Lower leg skin (tissue), 3 donors: Measurements from ENCODE around the gene NIPSNAP2.

Experiments
- CTCF ChIP-seq, 3 donors: fragments of 450-650 bp; IDR thresholded peaks; one replicate each; pipeline ENCODE4 v1.5.1; 2016; ENCODE audit warnings: antibody characterized with exemption in 3 of 3, mild to moderate bottlenecking in 3 of 3, moderate library complexity in 2 of 3
- POLR2A ChIP-seq, 2 donors: fragments of 450-650 bp; IDR thresholded peaks; one replicate each; pipeline ENCODE4 v1.6.1; 2016 to 2017; ENCODE audit warnings: antibody characterized with exemption in 2 of 2, mild to moderate bottlenecking in 1 of 2, moderate library complexity in 1 of 2

DNA sequence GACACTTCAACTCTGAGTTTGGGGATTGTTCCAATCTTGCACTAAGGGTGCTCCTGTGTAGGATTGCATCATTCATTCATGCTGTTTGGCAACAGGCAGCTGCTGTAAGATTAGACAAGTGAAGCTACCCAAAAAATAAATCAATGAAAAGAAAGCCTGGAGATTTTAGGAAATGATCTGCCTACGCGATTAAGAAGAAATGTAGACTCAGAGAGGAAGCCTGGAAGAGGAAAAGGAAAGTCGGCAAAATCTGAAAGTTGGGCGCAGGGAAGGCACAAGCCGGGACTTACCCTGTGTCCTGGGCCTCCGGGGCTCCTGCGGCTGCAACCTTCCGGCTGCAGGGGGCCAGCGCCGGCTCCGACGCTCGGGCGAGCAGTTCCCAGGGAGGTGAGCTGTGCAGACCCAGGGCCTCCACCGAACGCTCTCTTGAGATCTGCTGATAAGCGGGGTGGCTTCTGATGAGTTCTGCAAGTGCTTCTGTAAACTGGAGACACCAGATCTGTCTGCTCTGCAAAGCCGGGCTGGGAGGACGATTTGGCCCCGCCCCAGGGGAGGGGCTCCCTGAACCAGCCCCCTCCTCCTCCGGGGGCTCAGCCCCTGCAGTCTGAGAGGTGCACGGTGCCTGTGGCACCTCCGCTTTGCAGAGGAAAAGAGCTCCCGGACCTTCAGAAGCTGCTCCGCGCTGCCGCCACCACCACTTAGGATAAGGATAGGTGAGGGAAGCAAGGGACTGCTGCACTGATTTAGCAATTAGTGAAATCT is 69.5 kb downstream of the NIPSNAP2 start:
- TF ChIP-seq CTCF (IDR thresholded peaks at IDR 0.05) (no peak), POLR2A (IDR thresholded peaks at IDR 0.05) (no peak)
